ENCODE measurements around the gene NID2.

DNA sequence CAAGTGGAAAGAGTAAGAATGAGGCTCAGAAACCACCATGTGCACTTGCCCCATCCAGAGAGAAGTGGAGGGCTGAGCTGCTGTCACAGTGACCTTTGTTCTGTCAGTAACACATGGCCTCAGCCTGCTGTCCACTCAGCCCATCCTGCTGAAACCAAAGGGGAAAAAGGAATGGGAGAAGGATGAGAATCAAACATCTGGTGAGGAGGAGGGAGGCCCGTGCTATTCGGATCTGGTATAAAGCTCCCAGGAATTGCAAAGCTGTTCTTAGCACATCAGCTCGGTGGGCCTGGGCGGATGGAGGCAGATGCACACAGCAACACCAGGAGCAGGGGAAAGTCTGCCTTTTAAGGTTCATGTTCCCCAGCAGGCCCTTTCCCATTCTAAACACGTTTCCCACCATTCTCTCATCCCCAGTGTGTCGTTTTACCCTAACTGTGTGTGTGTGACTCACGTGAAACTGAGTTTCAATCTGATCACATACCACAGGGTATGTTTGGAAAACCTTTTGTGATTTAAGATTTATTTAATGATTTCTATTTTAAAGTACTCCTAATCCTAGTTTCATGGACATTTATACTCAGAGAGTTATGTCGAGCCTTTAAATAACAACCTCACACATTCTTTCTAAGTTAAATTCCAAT lies 42.7 kb downstream of the NID2 start:
- TF ChIP-seq, protein P1, sequence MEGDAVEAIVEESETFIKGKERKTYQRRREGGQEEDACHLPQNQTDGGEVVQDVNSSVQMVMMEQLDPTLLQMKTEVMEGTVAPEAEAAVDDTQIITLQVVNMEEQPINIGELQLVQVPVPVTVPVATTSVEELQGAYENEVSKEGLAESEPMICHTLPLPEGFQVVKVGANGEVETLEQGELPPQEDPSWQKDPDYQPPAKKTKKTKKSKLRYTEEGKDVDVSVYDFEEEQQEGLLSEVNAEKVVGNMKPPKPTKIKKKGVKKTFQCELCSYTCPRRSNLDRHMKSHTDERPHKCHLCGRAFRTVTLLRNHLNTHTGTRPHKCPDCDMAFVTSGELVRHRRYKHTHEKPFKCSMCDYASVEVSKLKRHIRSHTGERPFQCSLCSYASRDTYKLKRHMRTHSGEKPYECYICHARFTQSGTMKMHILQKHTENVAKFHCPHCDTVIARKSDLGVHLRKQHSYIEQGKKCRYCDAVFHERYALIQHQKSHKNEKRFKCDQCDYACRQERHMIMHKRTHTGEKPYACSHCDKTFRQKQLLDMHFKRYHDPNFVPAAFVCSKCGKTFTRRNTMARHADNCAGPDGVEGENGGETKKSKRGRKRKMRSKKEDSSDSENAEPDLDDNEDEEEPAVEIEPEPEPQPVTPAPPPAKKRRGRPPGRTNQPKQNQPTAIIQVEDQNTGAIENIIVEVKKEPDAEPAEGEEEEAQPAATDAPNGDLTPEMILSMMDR (IDR thresholded peaks at IDR 0.05), result no peak
- no peak for TF ChIP-seq NRF1 (IDR thresholded peaks at IDR 0.05; ENCODE audit: low read depth, low read length)
- no peak for TF ChIP-seq TEAD4 (IDR thresholded peaks at IDR 0.05; ENCODE audit: borderline replicate concordance, insufficient read depth)
- TF ChIP-seq, protein P2, sequence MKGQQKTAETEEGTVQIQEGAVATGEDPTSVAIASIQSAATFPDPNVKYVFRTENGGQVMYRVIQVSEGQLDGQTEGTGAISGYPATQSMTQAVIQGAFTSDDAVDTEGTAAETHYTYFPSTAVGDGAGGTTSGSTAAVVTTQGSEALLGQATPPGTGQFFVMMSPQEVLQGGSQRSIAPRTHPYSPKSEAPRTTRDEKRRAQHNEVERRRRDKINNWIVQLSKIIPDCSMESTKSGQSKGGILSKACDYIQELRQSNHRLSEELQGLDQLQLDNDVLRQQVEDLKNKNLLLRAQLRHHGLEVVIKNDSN (IDR thresholded peaks at IDR 0.05; ENCODE audit: borderline replicate concordance, low read depth), result no peak
- TF ChIP-seq, protein P3, sequence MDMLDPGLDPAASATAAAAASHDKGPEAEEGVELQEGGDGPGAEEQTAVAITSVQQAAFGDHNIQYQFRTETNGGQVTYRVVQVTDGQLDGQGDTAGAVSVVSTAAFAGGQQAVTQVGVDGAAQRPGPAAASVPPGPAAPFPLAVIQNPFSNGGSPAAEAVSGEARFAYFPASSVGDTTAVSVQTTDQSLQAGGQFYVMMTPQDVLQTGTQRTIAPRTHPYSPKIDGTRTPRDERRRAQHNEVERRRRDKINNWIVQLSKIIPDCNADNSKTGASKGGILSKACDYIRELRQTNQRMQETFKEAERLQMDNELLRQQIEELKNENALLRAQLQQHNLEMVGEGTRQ (IDR thresholded peaks at IDR 0.05; ENCODE audit: borderline replicate concordance, low read depth, low read length), result no peak
- TF ChIP-seq, protein P4, sequence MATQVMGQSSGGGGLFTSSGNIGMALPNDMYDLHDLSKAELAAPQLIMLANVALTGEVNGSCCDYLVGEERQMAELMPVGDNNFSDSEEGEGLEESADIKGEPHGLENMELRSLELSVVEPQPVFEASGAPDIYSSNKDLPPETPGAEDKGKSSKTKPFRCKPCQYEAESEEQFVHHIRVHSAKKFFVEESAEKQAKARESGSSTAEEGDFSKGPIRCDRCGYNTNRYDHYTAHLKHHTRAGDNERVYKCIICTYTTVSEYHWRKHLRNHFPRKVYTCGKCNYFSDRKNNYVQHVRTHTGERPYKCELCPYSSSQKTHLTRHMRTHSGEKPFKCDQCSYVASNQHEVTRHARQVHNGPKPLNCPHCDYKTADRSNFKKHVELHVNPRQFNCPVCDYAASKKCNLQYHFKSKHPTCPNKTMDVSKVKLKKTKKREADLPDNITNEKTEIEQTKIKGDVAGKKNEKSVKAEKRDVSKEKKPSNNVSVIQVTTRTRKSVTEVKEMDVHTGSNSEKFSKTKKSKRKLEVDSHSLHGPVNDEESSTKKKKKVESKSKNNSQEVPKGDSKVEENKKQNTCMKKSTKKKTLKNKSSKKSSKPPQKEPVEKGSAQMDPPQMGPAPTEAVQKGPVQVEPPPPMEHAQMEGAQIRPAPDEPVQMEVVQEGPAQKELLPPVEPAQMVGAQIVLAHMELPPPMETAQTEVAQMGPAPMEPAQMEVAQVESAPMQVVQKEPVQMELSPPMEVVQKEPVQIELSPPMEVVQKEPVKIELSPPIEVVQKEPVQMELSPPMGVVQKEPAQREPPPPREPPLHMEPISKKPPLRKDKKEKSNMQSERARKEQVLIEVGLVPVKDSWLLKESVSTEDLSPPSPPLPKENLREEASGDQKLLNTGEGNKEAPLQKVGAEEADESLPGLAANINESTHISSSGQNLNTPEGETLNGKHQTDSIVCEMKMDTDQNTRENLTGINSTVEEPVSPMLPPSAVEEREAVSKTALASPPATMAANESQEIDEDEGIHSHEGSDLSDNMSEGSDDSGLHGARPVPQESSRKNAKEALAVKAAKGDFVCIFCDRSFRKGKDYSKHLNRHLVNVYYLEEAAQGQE (IDR thresholded peaks at IDR 0.05; ENCODE audit: low read depth, low read length), result no peak
- no peak for TF ChIP-seq RFX5 (IDR thresholded peaks at IDR 0.05; ENCODE audit: low read length)
- TF ChIP-seq EZH2phosphoT487 (IDR thresholded peaks at IDR 0.05; ENCODE audit: borderline replicate concordance, low read depth), result no peak

Data from SK-N-SH (cell line).